HG03103 (cell line): ENCODE data around the gene EXOSC7.

Experiments
- ATAC-seq: cut with Tn5 transposase; IDR thresholded peaks from one replicate; pipeline ENCODE4 v1.9.1; 2021; ENCODE audit warnings: low read depth; ENCODE audit not compliant: unreplicated experiment

Gene EXOSC7

DNA sequence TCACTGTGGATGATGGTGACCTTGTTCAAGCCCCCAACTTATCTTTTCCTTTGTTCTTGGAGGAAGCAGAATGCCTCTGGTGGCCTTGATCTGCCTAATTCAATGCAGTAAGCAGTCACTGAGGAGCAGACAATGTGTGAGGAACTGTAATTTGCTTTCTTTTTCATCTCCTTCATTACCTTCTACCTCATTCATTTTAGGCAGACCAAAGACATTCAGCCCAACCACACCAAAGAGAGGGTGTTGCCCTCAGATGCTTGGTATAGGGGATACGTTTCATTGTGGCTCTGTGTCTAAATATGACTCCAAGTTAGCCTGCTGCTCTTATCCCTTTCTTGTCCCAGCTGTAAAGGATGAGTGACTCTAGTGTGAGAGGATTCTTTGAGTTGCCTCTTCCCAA is 15.3 kb downstream of the EXOSC7 start:
- no peak for ATAC-seq

DNA sequence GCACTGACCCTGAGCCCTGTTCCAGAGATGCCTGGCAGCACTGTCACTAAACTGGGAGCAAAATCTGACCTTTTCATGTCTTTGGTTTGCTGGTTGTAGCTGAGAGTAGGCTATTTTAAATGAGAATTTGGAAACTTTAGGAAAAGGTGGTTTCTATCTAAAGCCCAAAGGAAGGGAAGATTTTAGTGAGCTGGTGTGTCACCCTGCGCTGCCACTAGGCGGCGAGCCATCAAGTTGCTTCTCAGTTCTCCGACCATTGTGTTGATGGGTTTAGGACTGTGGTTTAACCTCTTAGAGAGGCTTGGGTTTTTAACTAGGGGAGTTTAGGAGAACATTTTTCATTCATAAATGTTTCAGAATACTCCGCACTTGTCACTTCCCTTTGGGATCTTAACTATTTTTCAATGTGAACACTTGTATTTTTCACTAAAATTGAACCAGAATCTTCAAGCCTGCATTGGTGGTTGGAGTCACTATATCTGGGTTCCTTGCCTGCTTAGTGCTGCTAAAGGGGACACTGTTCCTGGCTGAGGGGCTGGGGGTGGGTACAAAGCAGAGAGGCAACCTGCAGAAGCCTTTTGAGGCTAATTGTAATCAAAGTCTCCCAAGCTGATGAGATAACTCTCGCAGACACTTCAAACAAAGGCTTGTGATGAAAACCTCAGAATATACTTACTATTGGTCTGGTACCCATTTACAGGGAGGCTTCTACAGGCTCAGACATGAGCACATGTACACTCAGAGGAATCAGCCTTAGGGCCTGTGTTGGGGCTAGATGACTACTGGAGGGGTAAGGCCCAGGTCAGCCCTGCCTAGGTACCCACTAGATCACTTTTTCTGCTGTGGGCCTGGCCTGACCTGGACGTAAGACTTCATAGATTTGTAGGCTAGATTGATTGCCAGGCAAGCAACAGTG is 16.8 kb downstream of the EXOSC7 start:
- no peak for ATAC-seq

DNA sequence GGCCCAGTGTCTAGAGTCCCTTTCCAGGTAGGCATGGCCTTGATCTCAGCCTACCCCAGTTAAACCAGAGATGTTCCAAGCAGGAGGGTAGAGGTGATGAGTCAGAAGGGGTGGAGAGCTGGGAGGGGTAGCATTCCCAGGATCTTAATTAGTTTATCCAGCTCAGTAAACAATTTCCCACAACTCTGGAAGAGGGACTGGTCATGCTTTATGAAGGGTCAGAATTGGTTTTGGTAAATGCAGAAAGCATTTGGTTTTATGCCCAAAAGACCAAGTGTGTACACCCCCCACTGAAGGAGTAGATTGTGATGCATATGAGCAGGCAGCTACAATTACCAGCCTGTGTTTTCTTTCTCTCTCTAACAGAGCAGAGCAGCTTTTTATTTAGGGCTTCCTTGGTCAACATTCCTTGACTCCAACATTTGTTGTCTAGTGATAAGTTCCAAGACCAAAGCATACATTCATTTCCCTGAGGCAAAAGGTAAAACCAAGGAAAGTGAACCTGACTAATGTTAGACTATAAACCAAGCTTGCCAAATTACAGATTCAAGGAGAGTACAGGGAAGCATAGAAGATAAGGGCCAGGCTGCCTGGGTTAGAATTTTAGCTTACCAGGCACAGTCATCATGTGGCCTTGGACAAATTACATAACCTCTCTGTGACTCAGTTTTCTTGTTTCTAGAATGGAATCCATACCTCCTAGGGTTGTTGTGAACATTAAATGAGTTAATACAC is 17.6 kb downstream of the EXOSC7 start:
- ATAC-seq: no peak

DNA sequence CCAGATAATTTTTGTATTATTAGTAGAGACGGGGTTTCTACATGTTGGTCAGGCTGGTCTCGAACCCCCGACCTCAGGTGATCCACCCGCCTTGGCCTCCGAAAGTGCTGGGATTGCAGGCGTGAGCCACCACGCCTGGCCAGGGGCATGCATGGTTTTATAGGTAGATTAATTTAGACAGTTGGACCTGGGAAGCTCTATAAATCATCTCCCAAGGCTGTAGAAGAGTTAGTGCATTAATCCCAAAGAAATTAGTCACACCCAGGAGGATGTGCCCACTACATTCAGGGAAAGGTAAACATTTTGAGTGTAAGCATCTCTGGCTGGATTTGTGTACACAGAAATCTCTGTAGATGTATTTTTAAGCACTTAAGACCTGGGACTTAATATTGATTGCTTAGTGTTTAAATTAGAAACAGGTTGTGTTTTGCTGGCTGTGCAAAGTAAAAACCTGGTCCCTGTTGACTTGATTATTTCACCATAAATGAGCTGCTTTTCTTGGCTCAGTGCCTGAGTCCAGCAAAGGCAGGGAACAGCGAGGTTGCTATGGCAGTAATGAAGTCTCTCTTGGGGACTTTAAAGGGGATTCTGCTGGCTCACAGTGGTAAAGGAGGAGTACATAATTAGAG is 19.2 kb downstream of the EXOSC7 start:
- ATAC-seq: no peak

DNA sequence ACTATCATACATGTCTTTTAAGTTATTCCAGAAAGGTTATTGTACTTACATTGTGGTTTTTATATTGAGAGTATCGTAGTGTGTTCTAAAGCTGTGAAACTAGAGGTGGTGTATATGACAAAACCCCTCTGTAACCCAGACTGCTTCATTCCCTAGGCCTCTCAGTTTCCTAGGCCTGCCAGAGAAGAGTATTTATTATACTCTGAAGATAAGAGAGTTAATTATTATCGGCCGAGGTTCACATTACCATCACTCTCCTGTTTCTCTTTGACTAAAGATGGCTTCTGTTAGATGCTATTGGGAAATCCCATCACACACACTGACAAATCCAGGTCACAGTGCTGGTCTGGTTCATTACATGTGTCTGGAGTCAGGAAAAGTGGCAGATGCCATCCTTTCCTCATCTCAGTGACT is 20.5 kb downstream of the EXOSC7 start:
- ATAC-seq: no peak

DNA sequence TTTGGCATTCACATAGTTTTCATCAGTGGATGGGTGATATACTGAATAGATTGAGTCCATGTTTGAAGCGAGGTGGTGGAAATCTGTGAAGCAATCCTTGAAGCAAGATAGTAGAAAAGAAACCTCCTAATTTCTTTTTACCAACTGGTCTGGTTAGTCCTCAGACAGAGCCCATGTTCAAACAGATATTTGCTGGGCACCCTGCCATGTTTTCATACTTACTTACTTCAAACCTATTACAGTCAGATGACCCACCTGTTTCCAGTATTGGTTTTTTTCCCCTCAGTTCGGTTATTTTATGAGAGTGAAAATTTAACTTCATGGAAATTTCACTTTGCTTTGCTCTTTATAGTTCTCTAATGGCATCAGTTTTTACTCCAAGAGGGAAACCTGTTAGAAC is 23.7 kb downstream of the EXOSC7 start:
- no peak for ATAC-seq

DNA sequence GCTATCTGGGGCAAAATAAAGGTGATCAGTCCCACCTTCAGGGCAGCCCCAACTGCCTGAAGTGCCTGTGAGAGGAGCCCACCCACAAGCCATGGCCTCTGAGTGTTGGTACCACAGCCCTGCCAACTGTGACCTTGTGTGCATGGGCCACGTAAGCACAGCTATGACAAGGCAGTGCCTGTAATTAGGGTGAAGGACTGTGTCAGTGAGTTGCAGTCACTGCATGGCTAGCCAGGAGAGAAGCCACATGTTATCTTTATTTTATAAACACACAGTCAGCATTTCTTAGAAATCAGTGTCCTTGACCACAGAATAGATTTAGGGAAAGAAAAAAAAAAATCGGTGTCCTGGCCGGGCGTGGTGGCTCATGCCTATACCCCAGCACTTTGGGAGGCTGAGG is 24.8 kb downstream of the EXOSC7 start:
- ATAC-seq: no peak

DNA sequence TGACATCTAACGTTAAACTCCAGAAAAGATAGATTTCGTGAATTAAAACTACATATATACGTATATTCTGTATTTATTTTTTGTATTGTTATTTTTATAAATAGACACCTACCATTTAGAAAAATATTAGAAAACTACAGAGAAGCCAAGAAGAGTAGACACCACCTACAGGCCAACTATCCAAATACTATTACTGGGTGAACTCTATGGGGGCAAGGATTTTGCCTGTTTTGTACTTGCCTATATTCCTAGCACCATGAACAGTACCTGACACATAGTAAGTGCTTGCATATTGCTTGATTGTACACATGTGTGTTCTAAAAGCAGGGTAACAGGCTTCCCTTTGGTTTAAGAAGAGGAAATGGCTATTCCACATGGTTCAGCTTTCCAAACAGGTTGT is 25.7 kb downstream of the EXOSC7 start:
- no peak for ATAC-seq

DNA sequence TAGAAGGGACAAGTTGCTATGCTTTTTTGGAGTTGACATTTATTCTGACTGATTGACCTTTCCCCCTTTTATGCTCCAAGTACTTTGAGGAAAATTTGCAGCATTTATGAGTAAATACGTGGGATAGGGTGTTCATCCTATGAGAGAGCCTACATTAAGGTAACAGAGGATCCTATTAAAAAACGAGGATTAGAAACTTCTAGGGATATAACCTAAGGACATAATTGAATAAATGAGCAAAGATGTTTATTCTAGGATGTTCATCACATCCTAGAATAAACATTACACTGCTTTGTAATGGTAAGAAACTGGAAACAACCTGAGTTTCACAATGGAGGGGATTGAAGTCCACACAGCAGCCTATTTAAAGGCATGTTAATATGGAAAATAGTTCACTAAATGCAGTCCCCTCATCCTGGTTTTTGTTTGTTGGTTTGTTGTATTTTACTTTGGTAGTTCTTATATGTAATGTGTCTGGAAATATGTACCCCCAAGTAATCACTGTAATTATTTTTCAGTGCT is 26.2 kb downstream of the EXOSC7 start:
- ATAC-seq: no peak

DNA sequence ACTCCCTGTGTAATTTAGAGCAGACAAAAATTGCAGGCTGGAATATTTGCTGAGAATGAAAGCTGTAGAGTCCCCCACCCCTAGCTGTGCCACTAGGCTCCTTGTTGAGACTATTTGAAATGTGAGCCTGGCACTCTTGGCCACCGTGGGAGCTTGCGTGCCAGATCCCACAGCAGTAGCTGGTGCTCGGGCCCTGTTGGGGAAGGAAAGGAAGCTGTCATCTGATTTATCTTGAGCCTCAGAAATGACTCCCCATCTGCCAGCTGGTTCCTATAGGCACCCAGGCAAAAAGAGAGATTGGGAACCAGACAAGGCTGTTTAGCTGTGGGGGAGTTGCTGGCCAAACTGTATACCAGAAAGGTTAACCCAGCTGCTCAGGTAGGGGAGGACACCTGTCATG is 26.7 kb downstream of the EXOSC7 start:
- ATAC-seq: no peak

DNA sequence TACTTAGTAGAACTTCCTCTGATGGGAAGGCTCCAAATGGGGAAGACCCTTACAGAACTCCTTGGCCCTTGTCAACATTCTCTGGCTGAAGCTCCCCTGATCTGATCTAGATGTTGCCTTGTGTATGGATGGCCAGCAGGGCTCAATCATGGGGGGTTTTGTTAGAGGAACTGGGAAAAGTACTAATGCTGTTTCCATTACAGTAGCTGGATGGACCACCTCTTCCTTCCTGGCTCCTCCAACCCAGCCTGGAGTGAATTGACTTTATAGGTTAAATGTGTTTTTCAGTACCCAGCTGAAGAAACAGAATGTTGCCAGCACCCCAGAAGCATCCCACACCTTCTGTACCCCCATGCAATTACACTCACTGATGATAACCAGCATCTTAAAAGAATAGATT is 27.4 kb downstream of the EXOSC7 start:
- no peak for ATAC-seq

DNA sequence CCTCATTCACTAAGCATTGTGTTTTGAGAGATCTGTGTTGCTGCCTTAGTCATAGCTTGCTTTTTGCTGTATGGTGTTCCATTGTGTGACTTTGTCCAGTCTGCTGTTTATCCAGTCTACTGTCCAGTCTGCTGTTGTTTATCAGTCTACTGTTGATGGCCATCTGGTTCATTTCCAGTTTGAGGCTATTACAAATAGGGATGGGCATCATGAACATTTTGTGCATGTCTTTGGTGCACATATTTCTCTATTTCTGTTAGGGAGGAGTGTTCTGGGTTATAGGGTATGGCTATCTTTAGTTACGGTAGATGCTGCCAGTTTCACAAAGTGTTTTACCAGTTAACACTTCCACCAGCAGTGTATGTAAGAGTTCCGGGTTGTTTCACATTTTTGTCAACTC is 27.8 kb downstream of the EXOSC7 start:
- no peak for ATAC-seq

DNA sequence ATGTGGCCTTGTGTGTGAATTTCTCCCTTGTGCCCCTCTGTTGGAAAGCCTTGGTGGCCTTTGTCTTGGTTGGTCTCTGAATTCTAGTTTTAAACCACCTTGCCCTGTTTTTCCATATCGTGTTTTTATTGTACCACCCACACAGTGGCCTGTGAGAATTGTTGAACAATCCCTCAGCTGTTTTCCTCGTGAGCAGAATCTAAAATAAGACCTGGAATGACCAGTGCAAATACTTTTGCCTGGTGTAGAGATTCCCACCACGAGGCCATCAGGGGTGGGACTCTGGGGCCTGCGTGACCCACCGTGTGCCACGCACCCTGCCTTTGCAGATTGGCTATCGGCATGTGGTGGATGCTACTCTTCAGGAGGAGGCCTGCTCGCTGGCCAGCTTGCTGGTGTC is 31.0 kb downstream of the EXOSC7 start:
- no peak for ATAC-seq

DNA sequence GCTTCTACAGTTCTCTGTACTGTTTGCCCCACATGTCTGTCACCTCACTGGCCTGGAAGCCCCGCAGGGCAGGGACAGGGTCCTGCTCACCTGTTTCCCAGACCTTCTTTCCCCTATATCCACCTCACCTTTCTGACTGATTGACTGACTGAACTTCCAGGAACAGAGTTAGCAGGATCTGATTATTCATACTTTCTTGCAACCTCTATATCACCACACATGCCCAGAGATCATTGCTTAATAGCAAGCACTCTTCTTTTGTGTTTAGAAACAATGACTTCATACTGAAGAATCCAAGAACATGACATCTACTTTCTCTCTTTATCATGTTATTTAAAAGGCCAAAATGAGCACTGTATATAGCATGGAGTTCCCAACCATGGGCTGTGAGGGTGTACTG is 32.1 kb downstream of the EXOSC7 start:
- no peak for ATAC-seq

DNA sequence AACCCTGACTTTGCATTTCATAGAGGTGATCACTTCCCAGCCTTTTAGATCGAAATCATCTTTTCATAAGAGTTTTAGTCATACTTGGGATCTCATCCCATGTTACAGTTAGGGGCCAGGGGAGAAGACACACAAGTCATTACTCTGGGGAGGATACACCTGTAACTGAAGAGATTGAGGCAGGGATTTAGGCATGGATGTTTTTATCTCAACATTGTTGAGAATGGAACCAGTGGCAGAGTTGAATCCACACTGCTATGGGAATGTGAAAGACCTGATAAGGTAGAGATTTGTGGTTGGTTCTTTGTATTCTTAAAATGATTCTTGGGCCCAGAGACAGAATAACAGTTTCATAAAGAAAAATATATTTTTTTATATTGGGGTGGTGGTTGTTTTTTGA is 33.8 kb downstream of the EXOSC7 start:
- ATAC-seq: no peak

DNA sequence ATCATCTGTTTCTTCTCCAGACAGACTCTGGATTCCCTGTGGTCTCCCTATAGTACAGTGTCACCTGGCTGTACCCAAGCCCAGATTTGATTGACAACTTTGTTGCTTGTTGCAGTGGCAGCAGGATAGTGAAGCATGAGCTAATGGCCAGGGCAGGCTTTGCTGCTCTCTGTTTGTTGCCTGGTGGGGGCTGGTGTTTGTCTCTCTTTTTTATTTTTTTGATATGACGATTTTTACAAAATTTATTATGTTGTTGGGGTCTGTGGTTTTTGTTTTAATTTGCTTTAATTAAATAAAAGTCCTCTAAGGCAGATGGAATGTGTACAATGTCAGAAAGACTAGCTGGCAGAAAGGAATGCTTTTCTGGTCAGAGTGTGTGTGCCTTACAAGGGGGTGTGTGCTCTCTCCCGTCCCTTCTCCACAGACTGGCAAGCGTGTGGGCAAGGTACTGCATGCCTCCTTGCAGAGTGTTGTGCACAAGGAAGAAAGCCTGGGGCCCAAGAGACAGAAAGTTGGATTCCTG is 34.8 kb downstream of the EXOSC7 start:
- ATAC-seq: no peak

DNA sequence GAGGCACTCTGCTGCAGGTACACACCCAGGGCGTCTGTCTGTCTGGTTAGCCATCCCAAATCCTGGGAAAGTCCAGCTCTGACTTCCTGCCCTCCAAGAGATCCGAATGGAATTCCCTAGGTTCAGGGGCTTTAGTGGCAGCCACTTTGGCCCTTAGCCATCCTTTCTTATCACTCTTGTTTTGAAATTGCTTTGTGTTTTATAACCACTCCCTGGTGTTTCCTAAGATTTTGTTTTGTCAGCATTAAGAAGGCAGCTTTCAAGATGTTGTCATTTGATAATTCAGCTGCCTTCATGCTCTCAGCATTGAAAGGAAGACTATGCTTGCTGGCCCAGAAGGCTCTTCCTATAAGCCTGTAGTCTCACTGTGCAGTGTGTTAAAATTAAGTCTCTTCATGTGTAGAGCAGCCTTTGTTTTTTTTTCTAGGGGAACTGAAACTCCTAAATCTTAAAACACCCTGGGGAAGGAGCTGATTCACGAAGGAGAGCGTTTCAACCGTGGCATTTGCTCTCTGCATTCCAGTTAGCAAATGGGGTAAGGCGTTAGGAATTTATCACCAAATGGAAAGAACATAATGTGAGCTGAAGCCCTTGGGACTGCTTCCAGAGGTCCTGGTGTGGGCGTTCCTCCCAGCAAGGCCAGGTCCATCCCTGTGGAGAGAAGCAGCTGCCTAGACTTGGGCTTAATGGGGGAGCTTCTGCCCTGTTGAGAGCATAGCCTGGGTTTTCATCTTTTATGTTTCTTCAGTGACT is 35.9 kb downstream of the EXOSC7 start:
- no peak for ATAC-seq

DNA sequence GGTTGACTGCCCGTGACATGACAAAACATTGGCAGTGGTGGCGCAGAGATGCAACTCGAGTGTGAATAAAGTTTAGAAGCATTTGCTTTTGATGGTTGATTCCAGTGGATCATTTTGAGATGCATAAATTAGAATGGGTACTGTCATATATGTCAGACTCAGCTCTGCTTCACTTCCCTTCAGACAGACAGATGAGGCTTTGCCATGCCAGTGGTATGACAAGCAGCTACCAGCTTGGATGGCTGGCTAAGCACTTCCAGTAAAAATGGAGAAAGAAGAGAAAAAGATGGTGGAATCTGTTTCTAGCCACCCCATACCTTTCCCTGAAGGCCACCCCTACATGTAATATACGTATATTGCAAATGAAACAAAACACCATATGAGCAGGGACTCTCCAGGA is 36.5 kb downstream of the EXOSC7 start:
- ATAC-seq: no peak

DNA sequence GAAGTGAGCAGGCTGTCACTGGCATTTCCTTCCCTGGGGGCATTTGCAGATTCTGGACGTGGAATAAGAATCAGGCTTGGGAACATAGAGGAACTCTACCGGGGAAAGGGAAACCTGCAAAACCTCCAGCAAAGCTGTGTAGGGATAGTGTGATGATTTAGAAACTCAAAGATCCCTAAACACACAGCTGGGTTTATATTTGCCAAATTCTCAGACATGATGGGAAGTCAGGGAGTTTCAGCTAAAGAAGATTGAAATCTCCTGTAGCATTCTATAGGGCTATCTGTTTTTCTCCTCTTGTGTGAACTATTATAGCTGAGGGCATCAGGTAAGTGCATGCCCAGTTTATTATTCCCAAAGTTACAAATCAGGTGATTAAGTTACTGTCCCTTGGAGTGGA is 40.9 kb downstream of the EXOSC7 start:
- no peak for ATAC-seq

DNA sequence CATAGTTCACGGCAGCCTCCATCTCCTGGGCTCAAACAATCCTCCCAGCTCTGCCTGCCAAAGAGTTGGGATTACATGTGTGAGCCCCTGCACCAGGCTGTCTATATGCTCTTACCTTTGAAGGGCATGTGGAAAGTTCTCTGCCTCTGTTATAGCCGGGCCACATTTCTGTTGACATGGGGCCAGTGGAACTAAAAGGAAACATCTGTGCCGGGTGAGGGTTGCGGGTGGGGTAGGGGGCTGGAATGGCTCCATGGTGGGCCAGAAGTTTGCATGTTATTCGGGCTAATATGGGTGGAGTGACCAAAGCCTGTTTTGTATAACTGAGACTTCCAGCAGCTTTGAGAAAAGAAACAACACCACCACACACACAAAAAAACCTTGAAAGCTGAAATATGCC is 41.8 kb downstream of the EXOSC7 start:
- no peak for ATAC-seq
